HG03469 (cell line): Measurements from ENCODE around the gene NDUFA12.
"Not testable (repeated sequence)": the region's sequence is repeated elsewhere in the genome, so short reads cannot be mapped to it uniquely, and the experiment has no call there.

ENCODE experiments used
- ATAC-seq: cut with Tn5 transposase; IDR thresholded peaks from one replicate; pipeline ENCODE4 v1.9.1; 2021; ENCODE audit warnings: mild to moderate bottlenecking, moderate library complexity, moderate number of reproducible peaks; ENCODE audit not compliant: unreplicated experiment

Gene NDUFA12

GRCh38 chr12:95003213-95003920 lies at the start of gene NDUFA12:
TSS of gene NDUFA12 (minus strand) at chr12:95003697. CDS start at chr12:95003680, 17 bp downstream.
- ATAC-seq = peak; percentile 88

GRCh38 chr12:95051241-95051640 lies 47.7 kb upstream of the NDUFA12 start:
- no peak for ATAC-seq

GRCh38 chr12:95037906-95038305 lies 34.4 kb upstream of the NDUFA12 start:
- no peak for ATAC-seq

- no peak for ATAC-seq
These were observed 31.3 kb upstream of the NDUFA12 start for GRCh38 chr12:95034750-95035149.

- ATAC-seq = no peak
These were observed 19.0 kb upstream of the NDUFA12 start for GRCh38 chr12:95022477-95022876.

GRCh38 chr12:95017482-95017881 lies 14.0 kb upstream of the NDUFA12 start:
- no peak for ATAC-seq

GRCh38 chr12:95016120-95016519 lies 12.6 kb upstream of the NDUFA12 start:
- no peak for ATAC-seq

- ATAC-seq = no peak
These were observed 11.1 kb upstream of the NDUFA12 start for GRCh38 chr12:95014554-95014953.

- ATAC-seq = no peak
These were observed 2.7 kb upstream of the NDUFA12 start for GRCh38 chr12:95006206-95006605.

- no peak for ATAC-seq
These were observed 1.1 kb upstream of the NDUFA12 start for GRCh38 chr12:95004610-95005009.

GRCh38 chr12:95003921-95004272 lies 400 bp upstream of the NDUFA12 start:
- ATAC-seq = no peak

GRCh38 chr12:95002754-95003153 lies 743 bp downstream of the NDUFA12 start:
- no peak for ATAC-seq

- no peak for ATAC-seq
These were observed 5.2 kb downstream of the NDUFA12 start for GRCh38 chr12:94998326-94998725.

- no peak for ATAC-seq
These were observed 5.8 kb downstream of the NDUFA12 start for GRCh38 chr12:94997726-94998125.

- no peak for ATAC-seq
These were observed 6.4 kb downstream of the NDUFA12 start for GRCh38 chr12:94997061-94997460.

- no peak for ATAC-seq
These were observed 9.2 kb downstream of the NDUFA12 start for GRCh38 chr12:94994312-94994711.

GRCh38 chr12:94993855-94994254 lies 9.6 kb downstream of the NDUFA12 start:
- ATAC-seq = not testable (repeated sequence)

GRCh38 chr12:94990222-94990621 lies 13.3 kb downstream of the NDUFA12 start:
- ATAC-seq = no peak

- ATAC-seq = no peak
These were observed 15.0 kb downstream of the NDUFA12 start for GRCh38 chr12:94988471-94988870.

GRCh38 chr12:94987801-94988200 lies 15.7 kb downstream of the NDUFA12 start:
- ATAC-seq = no peak

GRCh38 chr12:94987076-94987669 lies 16.3 kb downstream of the NDUFA12 start:
- no peak for ATAC-seq

GRCh38 chr12:94985099-94985498 lies 18.4 kb downstream of the NDUFA12 start:
- not testable (repeated sequence) for ATAC-seq

- ATAC-seq = no peak
These were observed 20.2 kb downstream of the NDUFA12 start for GRCh38 chr12:94983321-94983720.
